SK-N-MC (cell line): ENCODE data around the gene ERICH6.

ENCODE experiments used
- EZH2 ChIP-seq: fragments of 200-600 bp; sonication (generic); IDR thresholded peaks from one replicate; pipeline ENCODE4 v1.6.1; 2017; ENCODE audit warnings: antibody characterized with exemption
- FOXP2 ChIP-seq: optimal IDR thresholded peaks from 2 replicates; pipeline ENCODE3; 2011; ENCODE audit warnings: mild to moderate bottlenecking, moderate library complexity; ENCODE audit not compliant: insufficient read depth; ENCODE audit errors: extremely low read length, control extremely low read depth
- POLR2AphosphoS5 ChIP-seq: IDR thresholded peaks from 2 replicates; pipeline ENCODE4 v1.6.1; 2012; ENCODE audit warnings: mild to moderate bottlenecking, low read depth, low read length, borderline replicate concordance

DNA sequence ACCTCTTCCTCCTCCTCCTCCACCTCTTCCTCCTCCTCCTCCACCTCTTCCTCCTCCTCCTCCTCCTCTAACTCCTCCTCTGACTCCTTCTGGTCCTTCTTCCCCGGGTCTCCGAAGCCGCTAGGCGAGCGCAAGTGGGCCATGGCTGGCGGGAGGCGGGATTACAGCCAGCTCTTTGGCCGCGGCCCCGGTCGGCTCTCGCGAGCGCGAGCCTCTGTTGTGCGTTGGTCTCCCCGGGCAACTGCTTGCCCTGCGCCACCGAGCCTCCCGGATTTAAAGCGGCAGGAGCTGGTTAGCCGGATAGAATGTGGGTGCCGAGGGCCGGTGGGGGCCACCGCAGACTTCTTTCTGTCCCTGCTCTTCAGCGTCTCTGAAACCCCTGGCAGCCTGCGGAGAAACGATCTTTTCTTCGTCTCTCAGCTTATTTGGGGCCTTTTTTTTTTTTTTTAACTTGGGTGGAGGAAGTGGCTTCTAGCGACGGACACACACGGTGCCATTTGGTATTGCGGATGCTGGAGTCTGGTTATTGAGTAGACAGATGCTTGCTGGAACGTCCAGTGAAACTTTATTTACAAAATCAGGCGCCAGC, at the start of gene ERICH6:
- TF ChIP-seq EZH2, result no peak
- peak; percentile 41; the same call in 1 of the 2 replicates for TF ChIP-seq POLR2AphosphoS5
- TF ChIP-seq FOXP2, result no peak
